Sciatic nerve (tissue), 2 donors: ENCODE results near the gene BACH2. TPM values are rescaled to one million over a fixed set of nuclear protein-coding genes. Genes with fewer than 3 reads are reported as not detected.

Source experiments
- ATAC-seq: fragments of 200-7000 bp; cut with Tn5 transposase; one replicate; pipeline ENCODE4 v1.9.1; 2020; ENCODE audit warnings: mild to moderate bottlenecking, moderate library complexity
- DNase-seq: peaks from one replicate; pipeline ENCODE4 v3.0.0-alpha.2; 2020; ENCODE audit warnings: low spot score
- intact Hi-C: fragments of 100-400 bp; cut with DNase I; formaldehyde crosslinking; loops from one replicate; pipeline ENCODE4 v1.14.2; 2022
- total RNA-seq: library from RNA; stranded (reverse); fragmentation: NEBNext Ultra II Directional; extraction: Animal tissue kit (Norgen Biotek cat#: 25700); gene quantifications from one replicate; pipeline ENCODE4 v1.2.1, GENCODE V29; 2021
- donor health status: DM: no; HTN: no; CAD: no.
- donor health status: DM: no; HTN: no; CAD: no.

The BACH2 gene
- total RNA-seq, 1 donor from 2014 or later = 25.3 TPM

DNA sequence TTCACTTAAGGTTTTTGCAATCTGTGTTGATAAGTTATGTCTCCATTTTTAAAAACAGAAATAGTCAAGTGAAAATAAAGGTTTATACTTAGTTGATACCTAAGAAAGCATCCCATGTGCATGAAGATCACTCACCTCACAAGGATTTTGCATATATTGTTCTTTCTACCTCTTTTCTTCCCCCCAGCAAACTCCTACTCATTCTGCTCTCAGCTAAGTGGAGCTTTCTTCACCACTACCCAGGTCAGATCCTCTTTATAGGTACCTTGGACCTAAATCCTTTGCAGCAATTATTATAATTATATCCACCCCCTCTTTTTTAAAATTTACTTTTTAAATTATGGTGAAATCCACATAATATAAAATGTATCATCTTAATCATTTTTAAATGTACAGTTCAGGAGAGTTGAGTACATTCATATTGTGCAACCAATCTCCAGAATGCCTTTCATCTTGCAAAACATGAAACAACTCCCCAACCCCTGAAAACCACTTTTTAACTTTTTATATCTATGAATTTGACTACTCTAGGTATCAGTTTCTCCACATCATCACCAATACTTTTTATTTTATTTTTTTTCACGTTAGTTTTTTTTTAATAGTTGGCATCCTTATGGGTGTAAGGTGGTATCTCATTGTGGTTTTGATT is 9.3 kb upstream of the BACH2 start:
- intact Hi-C loops = no loop called here
- DNase-seq (no peak), ATAC-seq (no peak)

DNA sequence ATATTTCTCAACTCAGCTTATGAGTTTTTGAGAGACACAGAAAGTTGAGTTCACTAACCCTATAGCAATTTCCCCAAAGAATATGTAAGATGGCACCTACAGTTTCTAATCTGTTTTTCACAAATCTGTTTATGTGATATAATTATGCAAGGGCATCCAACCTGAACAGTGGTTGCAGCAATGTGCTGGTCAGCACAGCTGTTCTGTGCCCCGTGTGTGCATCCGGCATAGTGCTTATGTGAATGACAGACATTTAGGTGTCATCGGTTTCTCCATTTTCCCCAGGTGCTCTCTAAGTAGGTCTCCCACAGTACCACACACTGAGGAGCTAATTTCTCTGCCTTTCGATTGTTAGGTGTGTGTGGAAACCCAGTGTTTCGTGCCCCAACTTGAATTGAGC is 7.7 kb upstream of the BACH2 start:
- intact Hi-C loops = no loop called here
- DNase-seq (no peak), ATAC-seq (no peak)

DNA sequence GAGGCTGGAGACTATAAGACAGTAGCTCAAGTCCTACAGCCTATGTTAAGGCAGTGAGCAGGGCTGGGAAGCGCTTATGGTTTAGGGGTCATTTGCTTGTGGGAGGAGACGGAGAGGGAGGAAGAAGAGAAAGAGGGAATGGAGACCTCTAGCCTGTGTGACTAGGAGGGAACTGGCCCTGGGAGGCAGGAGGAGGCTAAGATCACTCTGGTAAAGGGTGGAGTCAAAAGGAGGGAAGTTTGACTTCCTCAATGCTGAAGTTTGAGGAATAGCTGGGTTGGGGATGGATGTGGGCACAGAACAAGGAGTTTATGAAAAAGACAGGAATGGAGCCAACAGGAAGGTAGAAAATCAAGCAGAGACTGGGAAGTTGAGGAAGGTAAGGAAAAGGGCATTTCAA is 6.4 kb upstream of the BACH2 start:
- intact Hi-C loops = no loop called here
- DNase-seq (no peak), ATAC-seq (no peak)

GRCh38 chr6:90302320-90302719 is 5.7 kb upstream of the BACH2 start:
- intact Hi-C loops = no loop called here
- DNase-seq = no peak
- no peak for ATAC-seq

DNA sequence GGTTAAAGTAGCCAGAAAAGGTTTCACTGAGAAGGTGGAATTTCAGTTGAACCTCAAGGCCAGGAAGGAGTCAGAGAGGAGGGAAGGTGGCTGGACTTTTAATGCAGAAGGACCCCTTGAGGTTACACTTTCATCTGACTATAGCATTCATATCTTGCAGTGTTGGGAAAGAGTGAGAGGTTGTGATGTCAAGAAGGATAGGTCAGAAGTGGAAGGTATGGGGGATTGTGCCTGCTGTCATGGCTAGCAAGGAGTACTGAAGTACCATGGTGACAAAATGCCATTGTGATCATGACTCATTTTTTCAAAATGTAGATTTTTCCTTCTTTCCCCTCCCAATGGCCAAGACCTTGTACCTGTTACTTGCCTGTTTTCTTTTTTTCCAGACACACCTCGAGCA is 5.2 kb upstream of the BACH2 start:
- DNase-seq = no peak
- intact Hi-C loops = no loop called here
- no peak for ATAC-seq

DNA sequence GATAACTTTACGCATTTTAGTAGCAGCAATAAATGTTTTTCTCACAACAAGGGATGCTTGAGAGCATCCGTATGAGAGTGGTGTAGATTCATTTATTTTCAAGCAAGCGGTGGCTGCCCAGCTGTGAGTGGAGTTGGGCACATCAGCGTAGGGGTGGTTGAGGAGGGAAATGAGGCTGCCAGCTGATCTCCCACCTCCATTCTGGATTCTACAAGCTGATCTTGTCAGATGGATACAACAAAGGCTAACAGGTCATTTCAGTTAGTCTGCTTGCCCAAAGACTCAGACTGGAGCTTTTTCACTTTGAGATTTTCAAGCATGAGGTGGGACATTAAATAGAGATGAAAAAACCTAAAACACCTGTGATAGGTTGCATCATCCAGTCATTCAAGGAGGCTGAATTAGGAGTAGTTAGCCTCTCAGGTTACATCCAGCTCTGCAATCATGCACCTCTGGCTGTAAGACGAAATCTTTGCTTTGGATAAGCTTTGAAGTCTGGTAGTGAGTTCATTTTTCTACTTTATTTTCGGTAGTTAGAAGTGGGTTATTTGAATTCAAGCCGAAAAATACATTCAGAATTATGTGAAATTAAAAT is 1.9 kb upstream of the BACH2 start:
- ATAC-seq (no peak), DNase-seq (no peak)
- intact Hi-C loops = loop anchor here (10.0 kb wide), 2 partner anchors 204 to 324 kb away; no protein-coding TSS in a partner anchor

GRCh38 chr6:90297867-90298381 is 1.3 kb upstream of the BACH2 start:
- ATAC-seq = no peak
- intact Hi-C loops = loop anchor here (10.0 kb wide), 2 partner anchors 203 to 323 kb away; no protein-coding TSS in a partner anchor
- DNase-seq = no peak

DNA sequence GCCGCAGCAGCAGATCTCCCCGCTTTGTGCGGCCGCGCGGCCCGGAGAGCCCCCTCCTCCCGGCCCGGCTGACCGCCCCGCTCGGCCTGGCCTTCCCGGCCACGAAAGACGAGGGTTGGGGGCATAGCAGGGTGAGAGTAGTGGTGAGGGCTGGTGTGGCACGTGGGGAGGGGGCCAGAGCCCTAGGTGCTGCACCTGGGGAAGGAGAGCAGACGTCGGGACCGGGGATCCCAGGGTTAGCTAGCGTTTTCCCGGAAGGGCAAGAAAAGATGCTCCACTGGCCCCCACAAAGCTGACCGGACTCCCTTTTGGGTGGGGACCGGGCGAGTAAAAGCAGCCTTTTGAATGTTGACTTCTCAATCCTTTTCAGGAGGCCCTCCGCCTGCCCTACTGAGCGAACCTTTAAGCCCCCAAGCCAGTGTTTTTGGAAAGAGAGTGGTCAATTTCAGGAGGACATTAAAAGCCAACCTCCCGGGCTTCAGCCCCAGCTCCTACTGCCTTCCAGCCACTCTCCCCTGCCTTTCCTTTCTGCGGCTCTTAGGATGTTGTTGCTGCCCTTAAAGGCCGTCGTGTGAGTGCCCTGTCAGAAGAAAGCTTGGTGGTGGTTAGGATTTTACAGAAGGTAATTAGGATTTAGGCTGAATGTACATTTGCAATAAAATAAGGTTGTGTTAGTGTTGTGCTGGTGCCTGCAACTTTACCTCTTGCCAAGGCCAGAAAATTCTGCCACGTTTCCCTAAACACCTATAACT is 648 bp upstream of the BACH2 start:
- intact Hi-C loops = loop anchor here (10.0 kb wide), 2 partner anchors 202 to 322 kb away; no protein-coding TSS in a partner anchor

GRCh38 chr6:90295854-90296340 is 746 bp downstream of the BACH2 start:
- peak; percentile 84 for DNase-seq
- peak; percentile 84 for ATAC-seq
- intact Hi-C loops = loop anchor here (10.0 kb wide), 2 partner anchors 201 to 321 kb away; no protein-coding TSS in a partner anchor

More for the DNA sequence above, 648 bp upstream of the BACH2 start:
- DNase-seq (no peak), ATAC-seq (peak; percentile 48)

- ATAC-seq (peak; percentile 68), DNase-seq (peak; percentile 75)
- intact Hi-C loops = loop anchor here (10.0 kb wide), 2 partner anchors 200 to 320 kb away; no protein-coding TSS in a partner anchor
Observed at GRCh38 chr6:90294989-90295853, 1.4 kb downstream of the BACH2 start.

DNA sequence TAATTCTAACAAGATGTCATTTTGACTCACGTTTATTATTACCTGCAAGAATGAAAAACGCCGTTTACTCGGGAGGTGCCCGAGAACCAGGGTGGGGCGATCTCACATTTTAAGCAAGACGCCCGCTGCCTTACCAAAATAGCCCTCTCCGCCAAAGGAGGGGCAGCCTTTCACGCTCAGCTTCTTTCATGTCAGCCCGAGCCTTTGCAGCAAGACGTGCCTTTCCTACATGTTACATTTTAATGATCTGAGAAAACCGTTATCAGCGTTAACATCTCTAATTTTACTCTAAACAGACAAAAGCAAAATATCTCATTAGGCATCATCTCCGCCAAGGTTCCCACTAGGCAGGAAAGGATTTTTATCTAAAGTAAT is 2.0 kb downstream of the BACH2 start:
- intact Hi-C loops = loop anchor here (10.0 kb wide), 2 partner anchors 200 to 320 kb away; no protein-coding TSS in a partner anchor
- ATAC-seq (no peak), DNase-seq (no peak)

GRCh38 chr6:90294008-90294511 is 2.6 kb downstream of the BACH2 start:
- ATAC-seq (no peak), DNase-seq (no peak)
- intact Hi-C loops = loop anchor here (10.0 kb wide), 2 partner anchors 199 to 319 kb away; no protein-coding TSS in a partner anchor

DNA sequence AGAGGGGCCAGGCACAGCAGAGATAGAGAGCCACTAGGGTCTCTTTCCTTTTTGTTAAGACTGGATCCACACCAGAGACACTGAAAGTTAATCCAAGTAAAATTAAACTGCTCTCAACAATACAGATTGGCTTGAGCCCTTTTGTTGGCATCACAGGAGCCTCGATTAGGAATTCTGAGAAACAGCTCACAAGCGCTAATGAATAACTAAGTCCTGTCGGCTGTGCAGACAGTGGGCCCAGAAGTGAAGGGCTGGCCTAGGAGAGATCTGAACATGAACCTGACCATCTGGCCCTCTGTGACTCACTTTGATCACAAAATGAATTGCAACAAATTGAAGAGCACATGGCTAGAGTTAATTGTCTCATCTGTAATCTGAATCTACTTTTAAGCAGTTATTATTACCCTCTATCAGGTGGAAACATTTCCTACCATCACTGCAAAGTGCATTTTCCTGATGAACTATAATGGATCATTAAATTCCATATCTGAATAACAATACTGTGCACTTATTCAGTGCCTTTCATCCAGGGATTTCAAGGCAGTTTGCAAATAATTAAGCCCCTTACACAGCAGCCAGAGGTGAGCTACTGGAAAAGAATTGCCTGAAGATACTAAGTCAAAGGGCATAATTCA is 3.2 kb downstream of the BACH2 start:
- intact Hi-C loops = loop anchor here (10.0 kb wide), 2 partner anchors 199 to 319 kb away; no protein-coding TSS in a partner anchor
- DNase-seq (no peak), ATAC-seq (no peak)

DNA sequence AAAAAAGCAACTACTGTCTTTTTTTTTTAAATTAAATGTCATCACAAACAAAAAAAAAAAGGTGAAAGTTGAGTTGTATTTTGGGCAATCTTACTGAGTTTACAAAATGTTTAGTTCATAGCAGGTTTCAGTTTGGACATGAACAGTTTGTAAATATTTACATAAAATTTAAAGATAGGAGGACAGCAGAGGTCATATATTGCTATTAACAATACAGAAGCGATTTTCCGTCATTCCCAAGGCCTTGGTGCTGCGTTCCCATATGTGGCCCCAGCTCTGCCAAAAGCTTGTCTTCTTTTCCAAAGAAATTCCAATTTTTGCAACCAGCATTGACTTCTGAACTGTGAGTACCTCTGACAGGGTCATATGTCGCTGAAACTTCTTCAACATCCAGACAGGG is 5.1 kb downstream of the BACH2 start:
- no peak for ATAC-seq
- no peak for DNase-seq
- intact Hi-C loops = loop anchor here (10.0 kb wide), 2 partner anchors 197 to 317 kb away; no protein-coding TSS in a partner anchor

- no peak for DNase-seq
- no peak for ATAC-seq
- intact Hi-C loops = loop anchor here (10.0 kb wide), 2 partner anchors 196 to 316 kb away; no protein-coding TSS in a partner anchor
Observed at GRCh38 chr6:90290811-90291420, 5.7 kb downstream of the BACH2 start.

GRCh38 chr6:90289902-90290301 is 6.7 kb downstream of the BACH2 start:
- ATAC-seq (no peak), DNase-seq (no peak)
- intact Hi-C loops = loop anchor here (10.0 kb wide), 2 partner anchors 195 to 315 kb away; no protein-coding TSS in a partner anchor

DNA sequence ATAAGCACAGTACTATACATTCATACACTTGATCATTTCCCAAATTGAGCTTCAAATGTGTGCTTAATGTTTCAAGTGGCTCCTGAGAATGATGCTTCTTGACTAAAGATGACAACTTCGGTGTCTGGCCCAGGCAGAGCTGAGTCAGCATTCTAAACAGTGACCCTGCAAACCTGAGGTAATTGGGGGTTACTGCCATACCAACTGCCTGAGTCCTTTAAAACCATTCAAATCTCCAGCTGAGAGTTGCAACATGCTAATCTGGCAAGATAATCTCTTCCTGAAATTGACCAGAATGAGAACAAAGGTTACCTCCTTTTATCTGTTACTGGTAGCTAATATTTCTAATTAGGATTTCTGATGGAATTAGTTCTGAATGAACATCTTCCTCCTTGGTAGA is 8.2 kb downstream of the BACH2 start:
- DNase-seq (no peak), ATAC-seq (no peak)
- intact Hi-C loops = no loop called here
